Measurements from ENCODE around the gene PROP1. TPM values are rescaled to one million over a fixed set of nuclear protein-coding genes. Genes with fewer than 3 reads are reported as not detected.
"Not testable (repeated sequence)": the region's sequence is repeated elsewhere in the genome, so short reads cannot be mapped to it uniquely, and the experiment has no call there.

PROP1 gene
- total and polyA plus RNA-seq, 2 of the 4 experiments (the other 2 are of a cell fraction) = not detected

- Histone ChIP-seq H4K5ac (ENCODE audit: low read depth, low read length) (no peak overlapping the region), H3K56ac (ENCODE audit: extremely low read depth, insufficient read depth, low read length) (no peak overlapping the region), H3K9me1 (ENCODE audit: insufficient read depth, low read length) (no peaks in the 10 kb centered on the region), H4K20me1 (ENCODE audit: insufficient read depth, low read length) (no peaks in the 10 kb centered on the region), H3K79me1 (ENCODE audit: low read depth in 1 of 2, low read length in 2 of 2) (no peaks in the 10 kb centered on the region), H2BK120ac (ENCODE audit: low read depth, low read length) (no peak overlapping the region), H3K4me1 (ENCODE audit: control insufficient read depth, insufficient read depth, low read length) (no peaks in the 10 kb centered on the region), H2BK15ac (ENCODE audit: low read depth, low read length) (no peak overlapping the region), H3K27me3 (ENCODE audit: control insufficient read depth, insufficient read depth, low read length) (peaks cover 27% of the 10 kb centered on the region), H3K9me3 (ENCODE audit: control insufficient read depth, insufficient read depth, low read length) (no peaks in the 10 kb centered on the region), H3K9ac (ENCODE audit: low read depth, low read length) (no peak overlapping the region), H2AK9ac (replicated peaks; ENCODE audit: low read depth, low read length, poor library complexity) (no peak overlapping the region), H2AK5ac (ENCODE audit: low read depth, low read length) (no peak overlapping the region), H4K8ac (ENCODE audit: low read depth in 2 of 2, low read length in 2 of 2) (no peak overlapping the region), H2BK5ac (ENCODE audit: low read depth, low read length, poor library complexity, severe bottlenecking) (no peak overlapping the region), H3K4me2 (ENCODE audit: low read depth, low read length) (no peak overlapping the region), H3K23ac (ENCODE audit: low read depth, low read length) (no peak overlapping the region), H2BK20ac (ENCODE audit: low read depth, low read length) (no peak overlapping the region), H3K27ac (ENCODE audit: insufficient read depth, low read length) (no peak overlapping the region), H4K91ac (ENCODE audit: insufficient read depth, low read depth, low read length) (no peak overlapping the region), H3K4me3 (ENCODE audit: insufficient read depth, low read depth, low read length) (no peak overlapping the region), H3K36me3 (ENCODE audit: control insufficient read depth, insufficient read depth, low read length) (no peaks in the 10 kb centered on the region), H3K4ac (ENCODE audit: low read depth, low read length) (no peak overlapping the region), H3K14ac (replicated peaks; ENCODE audit: low read depth, low read length) (no peak overlapping the region), H2AFZ (replicated peaks; ENCODE audit: low read length, poor library complexity) (no peak overlapping the region), H3K18ac (ENCODE audit: low read depth, low read length) (no peak overlapping the region)
- DNase-seq (no peak), ATAC-seq (ENCODE audit: low read depth) (no peak; the same call in 1 of the 2 replicates)
- intact Hi-C loops (cut with micrococcal nuclease) = no loop called here
- in situ Hi-C loops (cut with MboI; ENCODE audit: low sequenced_read_pairs) = no loop called here
- 24% methylated on average over 7 of the region's 10 CpGs; no CpG with 5 or more reads in 1 of the 2 experiments for WGBS, 2 experiments (ENCODE audit: extremely low coverage in 2 of 2, insufficient read length in 1 of 2)
- no TSS peak for BruUV-seq (replicated peaks)
- CTCF ChIA-PET = no interaction called here
- TF ChIP-seq POLR2A (IDR thresholded peaks at IDR 0.05; ENCODE audit: low read depth, low read length) (no peak), RFX5 (IDR thresholded peaks at IDR 0.05; ENCODE audit: low read depth, low read length) (no peak), FOS (IDR thresholded peaks at IDR 0.05; ENCODE audit: low read depth, low read length) (no peak), CEBPB (IDR thresholded peaks at IDR 0.05; ENCODE audit: low read depth, low read length) (no peak), USF2 (IDR thresholded peaks at IDR 0.05; ENCODE audit: low read depth, low read length) (no peak)
- dilution Hi-C loops (cut with HindIII; ENCODE audit: low sequenced_read_pairs, unreplicated experiment) = no loop called here
- POLR2A ChIA-PET (ENCODE audit: unreplicated experiment) = no interaction called here
Observed at GRCh38 chr5:177980743-177981151, 15.3 kb downstream of the PROP1 start.

- dilution Hi-C loops (cut with HindIII; ENCODE audit: low sequenced_read_pairs, unreplicated experiment); POLR2A ChIA-PET (ENCODE audit: unreplicated experiment): not testable (repeated sequence)
- no CpG with 5 or more reads among the region's 8 CpGs for WGBS, 2 experiments (ENCODE audit: extremely low coverage in 2 of 2, insufficient read length in 1 of 2)
Observed at GRCh38 chr5:177977600-177977999, 18.4 kb downstream of the PROP1 start.

More at GRCh38 chr5:177977600-177977999, 18.4 kb downstream of the PROP1 start:
- H3K9ac ChIP-seq (ENCODE audit: low read depth, low read length); H2AFZ ChIP-seq (replicated peaks; ENCODE audit: low read length, poor library complexity); H3K9me3 ChIP-seq (ENCODE audit: control insufficient read depth, insufficient read depth, low read length); H2AK9ac ChIP-seq (replicated peaks; ENCODE audit: low read depth, low read length, poor library complexity); intact Hi-C loops (cut with micrococcal nuclease); H3K56ac ChIP-seq (ENCODE audit: extremely low read depth, insufficient read depth, low read length); H3K4me1 ChIP-seq (ENCODE audit: control insufficient read depth, insufficient read depth, low read length); H3K36me3 ChIP-seq (ENCODE audit: control insufficient read depth, insufficient read depth, low read length); H4K20me1 ChIP-seq (ENCODE audit: insufficient read depth, low read length); H4K8ac ChIP-seq (ENCODE audit: low read depth in 2 of 2, low read length in 2 of 2); H3K23ac ChIP-seq (ENCODE audit: low read depth, low read length); H3K79me1 ChIP-seq (ENCODE audit: low read depth in 1 of 2, low read length in 2 of 2); H3K4me2 ChIP-seq (ENCODE audit: low read depth, low read length); H3K9me1 ChIP-seq (ENCODE audit: insufficient read depth, low read length); H4K91ac ChIP-seq (ENCODE audit: insufficient read depth, low read depth, low read length); ATAC-seq (ENCODE audit: low read depth); H3K27me3 ChIP-seq (ENCODE audit: control insufficient read depth, insufficient read depth, low read length); in situ Hi-C loops (cut with MboI; ENCODE audit: low sequenced_read_pairs); H2BK5ac ChIP-seq (ENCODE audit: low read depth, low read length, poor library complexity, severe bottlenecking); H3K14ac ChIP-seq (replicated peaks; ENCODE audit: low read depth, low read length); H2BK20ac ChIP-seq (ENCODE audit: low read depth, low read length); H2AK5ac ChIP-seq (ENCODE audit: low read depth, low read length); H3K18ac ChIP-seq (ENCODE audit: low read depth, low read length); H3K4ac ChIP-seq (ENCODE audit: low read depth, low read length); H3K27ac ChIP-seq (ENCODE audit: insufficient read depth, low read length); H2BK15ac ChIP-seq (ENCODE audit: low read depth, low read length); H2BK120ac ChIP-seq (ENCODE audit: low read depth, low read length); CTCF ChIA-PET; H3K4me3 ChIP-seq (ENCODE audit: insufficient read depth, low read depth, low read length); BruUV-seq (replicated peaks); DNase-seq; H4K5ac ChIP-seq (ENCODE audit: low read depth, low read length): not testable (repeated sequence)
